HG02763 (cell line): ENCODE results near the gene FAF2.
"Not testable (repeated sequence)": the region's sequence is repeated elsewhere in the genome, so short reads cannot be mapped to it uniquely, and the experiment has no call there.

Experiments used
- ATAC-seq: cut with Tn5 transposase; IDR thresholded peaks from one replicate; pipeline ENCODE4 v1.9.1; 2021; ENCODE audit warnings: mild to moderate bottlenecking, moderate library complexity; ENCODE audit not compliant: unreplicated experiment

Gene FAF2

GRCh38 chr5:176541338-176542134 is 93.4 kb downstream of the FAF2 start:
- no peak for ATAC-seq

- ATAC-seq = no peak
These were observed 94.0 kb downstream of the FAF2 start for GRCh38 chr5:176542135-176542595.

- peak; percentile 45 for ATAC-seq
These were observed 94.6 kb downstream of the FAF2 start for GRCh38 chr5:176542596-176543427.

- peak; percentile 54 for ATAC-seq
These were observed 95.4 kb downstream of the FAF2 start for GRCh38 chr5:176543428-176544182.

GRCh38 chr5:176545388-176545736 is 97.2 kb downstream of the FAF2 start:
- no peak for ATAC-seq

- ATAC-seq = no peak
These were observed 97.7 kb downstream of the FAF2 start for GRCh38 chr5:176545737-176546509.

GRCh38 chr5:176547802-176548201 is 99.6 kb downstream of the FAF2 start:
- no peak for ATAC-seq

GRCh38 chr5:176548967-176549444 is 100.8 kb downstream of the FAF2 start, which contains the start of gene CDHR2:
CDHR2 (plus strand) TSS chr5:176549342; CDS start chr5:176565353, 16,011 bp downstream.
- no peak for ATAC-seq

GRCh38 chr5:176549871-176550270 is 101.7 kb downstream of the FAF2 start:
- ATAC-seq = no peak

- ATAC-seq = no peak
These were observed 102.2 kb downstream of the FAF2 start for GRCh38 chr5:176550275-176550831.

GRCh38 chr5:176550937-176551336 is 102.8 kb downstream of the FAF2 start:
- not testable (repeated sequence) for ATAC-seq

GRCh38 chr5:176552332-176552869 is 104.2 kb downstream of the FAF2 start:
- ATAC-seq = no peak

- no peak for ATAC-seq
These were observed 105.3 kb downstream of the FAF2 start for GRCh38 chr5:176553260-176554085.

- ATAC-seq = no peak
These were observed 109.7 kb downstream of the FAF2 start for GRCh38 chr5:176557846-176558245.
